GM10266 (cell line): ENCODE measurements around the gene RPL7A.

Experiments
- DNase-seq: peaks from one replicate; pipeline ENCODE4 v3.0.0; 2012; ENCODE audit errors: extremely low spot score
- TF ChIP-seq, protein P1 (sequence below): IDR thresholded peaks from 2 replicates; pipeline ENCODE4 v1.5.1; 2012; ENCODE audit warnings: mild to moderate bottlenecking, low read depth; ENCODE audit not compliant: control insufficient read depth, insufficient read depth; ENCODE audit errors: missing control alignments

Gene RPL7A

DNA sequence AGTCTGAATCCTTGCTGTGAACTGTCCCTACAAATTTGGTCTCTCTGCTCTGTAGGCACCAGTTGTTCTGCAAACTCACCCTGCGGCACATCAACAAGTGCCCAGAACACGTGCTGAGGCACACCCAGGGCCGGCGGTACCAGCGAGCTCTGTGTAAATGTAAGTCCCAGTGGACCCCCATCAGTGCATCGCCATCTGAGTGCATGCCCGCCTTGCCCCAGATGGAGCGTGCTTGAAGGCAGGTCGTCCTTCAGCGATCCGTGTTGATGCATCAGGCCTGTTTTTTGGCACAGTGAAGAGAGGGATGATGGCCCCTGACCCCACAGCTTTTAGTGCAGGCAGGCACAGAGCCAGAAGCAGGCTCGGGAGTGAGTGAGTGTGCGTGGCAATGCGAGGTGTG is 9.6 kb downstream of the RPL7A start:
- DNase-seq: no peak
- TF ChIP-seq, protein P1, sequence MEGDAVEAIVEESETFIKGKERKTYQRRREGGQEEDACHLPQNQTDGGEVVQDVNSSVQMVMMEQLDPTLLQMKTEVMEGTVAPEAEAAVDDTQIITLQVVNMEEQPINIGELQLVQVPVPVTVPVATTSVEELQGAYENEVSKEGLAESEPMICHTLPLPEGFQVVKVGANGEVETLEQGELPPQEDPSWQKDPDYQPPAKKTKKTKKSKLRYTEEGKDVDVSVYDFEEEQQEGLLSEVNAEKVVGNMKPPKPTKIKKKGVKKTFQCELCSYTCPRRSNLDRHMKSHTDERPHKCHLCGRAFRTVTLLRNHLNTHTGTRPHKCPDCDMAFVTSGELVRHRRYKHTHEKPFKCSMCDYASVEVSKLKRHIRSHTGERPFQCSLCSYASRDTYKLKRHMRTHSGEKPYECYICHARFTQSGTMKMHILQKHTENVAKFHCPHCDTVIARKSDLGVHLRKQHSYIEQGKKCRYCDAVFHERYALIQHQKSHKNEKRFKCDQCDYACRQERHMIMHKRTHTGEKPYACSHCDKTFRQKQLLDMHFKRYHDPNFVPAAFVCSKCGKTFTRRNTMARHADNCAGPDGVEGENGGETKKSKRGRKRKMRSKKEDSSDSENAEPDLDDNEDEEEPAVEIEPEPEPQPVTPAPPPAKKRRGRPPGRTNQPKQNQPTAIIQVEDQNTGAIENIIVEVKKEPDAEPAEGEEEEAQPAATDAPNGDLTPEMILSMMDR: no peak

DNA sequence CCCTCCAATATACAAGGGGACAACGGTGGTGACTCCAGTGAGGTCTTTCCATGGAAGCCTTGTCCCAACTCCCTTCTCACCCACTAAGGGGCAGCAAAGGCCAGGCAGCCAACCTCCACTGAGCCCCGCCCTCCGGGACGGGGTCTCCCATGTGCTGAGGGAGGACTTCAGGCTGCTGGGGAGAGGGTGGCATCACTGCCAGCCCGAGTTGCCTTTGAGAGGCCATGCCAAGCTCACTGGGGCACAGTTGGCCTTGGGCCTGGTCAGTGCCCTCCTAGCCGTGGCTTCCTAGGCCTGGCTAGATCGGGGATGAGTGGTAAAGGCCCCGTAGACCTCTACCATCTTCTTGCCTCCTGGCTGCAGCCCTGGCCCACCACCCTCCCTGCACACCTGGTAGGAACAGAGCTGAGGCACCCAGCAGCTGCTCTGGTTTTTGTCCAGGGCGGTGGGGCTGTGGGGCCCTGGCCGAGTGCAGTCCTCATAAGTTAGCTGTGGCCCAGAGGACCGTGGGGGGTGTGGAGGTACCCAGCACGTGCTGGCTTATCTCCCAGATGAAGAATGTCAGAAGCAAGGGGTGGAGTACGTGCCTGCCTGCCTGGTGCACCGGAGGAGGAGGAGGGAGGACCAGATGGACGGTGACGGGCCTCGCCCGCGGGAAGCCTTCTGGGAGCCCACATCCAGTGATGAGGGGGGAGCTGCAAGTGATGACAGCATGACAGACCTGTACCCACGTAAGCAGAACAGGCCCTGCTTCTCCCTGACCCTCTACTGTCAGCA is 11.6 kb downstream of the RPL7A start:
- DNase-seq: no peak
- TF ChIP-seq, protein P1: peak; percentile 26

DNA sequence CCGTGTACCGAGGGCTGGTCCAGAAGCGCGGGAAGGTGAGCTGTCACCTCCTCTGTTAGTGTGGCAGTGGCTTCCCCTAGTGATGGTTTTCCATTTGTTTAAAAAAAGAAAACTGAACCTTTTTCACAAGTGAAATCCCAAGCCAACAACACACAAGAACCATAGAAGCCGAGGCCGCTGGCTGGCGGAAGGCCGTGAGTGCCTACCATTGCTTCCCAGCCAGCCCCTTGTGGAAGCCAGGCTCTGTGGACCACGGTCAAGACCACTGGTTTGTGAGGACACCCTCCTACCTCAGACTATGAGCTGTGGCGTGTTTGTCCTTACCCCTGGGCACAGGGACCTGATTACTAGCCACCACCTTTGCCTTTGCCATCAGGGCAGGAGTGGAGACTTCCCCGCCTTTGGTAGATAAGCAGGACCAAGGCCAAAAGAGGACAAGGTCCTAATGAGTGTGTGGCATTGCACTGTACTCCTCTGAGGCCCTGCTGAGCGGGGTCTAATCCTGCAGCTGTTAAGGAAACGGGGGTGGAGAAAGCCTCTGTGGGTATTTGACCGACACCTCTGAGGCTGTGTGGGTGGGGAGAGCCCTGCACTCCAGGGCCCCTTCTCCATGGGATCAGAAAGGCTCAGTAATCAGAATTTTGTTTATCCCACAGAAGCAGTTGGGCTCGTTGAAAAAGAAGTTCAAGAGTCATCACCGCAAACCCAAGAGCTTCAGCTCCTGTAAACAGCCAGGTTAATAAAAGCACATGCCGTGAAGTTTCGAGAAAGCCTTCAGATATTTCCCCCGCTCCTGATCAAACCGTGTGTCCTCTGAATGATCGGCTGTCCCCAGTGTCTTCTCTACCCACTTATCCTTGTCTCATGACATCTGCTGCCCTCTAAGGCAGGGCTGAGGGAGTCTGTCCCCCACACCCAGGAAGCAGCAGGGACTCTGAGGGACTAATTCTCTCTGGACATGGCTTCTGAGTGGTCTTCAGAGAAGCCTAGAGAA is 12.7 kb downstream of the RPL7A start:
- TF ChIP-seq, protein P1: no peak
- no peak for DNase-seq

DNA sequence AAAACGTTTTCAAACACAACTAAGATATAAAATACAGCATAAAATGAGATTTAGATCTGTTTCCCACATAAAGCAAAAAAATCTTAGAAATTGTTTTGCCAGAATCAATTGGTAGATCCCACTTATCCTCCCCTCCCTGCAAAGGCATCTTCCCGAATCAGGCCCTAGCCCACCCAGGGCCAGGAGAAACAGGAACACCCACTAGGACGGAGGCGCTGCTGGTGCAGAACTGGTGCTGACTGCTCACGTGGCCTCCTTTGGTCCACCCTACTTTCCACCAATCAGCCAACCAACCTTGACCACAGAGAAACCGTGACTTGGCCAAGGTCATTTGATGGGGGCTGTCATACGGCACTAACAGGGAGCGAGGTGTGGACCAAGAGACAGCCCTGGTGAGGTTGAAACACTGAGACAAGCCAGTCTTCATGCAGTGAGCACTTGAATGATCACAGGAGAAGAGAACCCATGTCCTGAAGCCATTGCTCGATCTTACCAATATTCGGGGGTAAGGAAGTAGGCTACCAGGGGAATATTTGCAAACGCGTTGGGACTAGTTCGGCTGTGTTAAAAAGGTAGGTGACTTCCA is 13.6 kb downstream of the RPL7A start:
- DNase-seq: no peak
- TF ChIP-seq, protein P1: no peak

DNA sequence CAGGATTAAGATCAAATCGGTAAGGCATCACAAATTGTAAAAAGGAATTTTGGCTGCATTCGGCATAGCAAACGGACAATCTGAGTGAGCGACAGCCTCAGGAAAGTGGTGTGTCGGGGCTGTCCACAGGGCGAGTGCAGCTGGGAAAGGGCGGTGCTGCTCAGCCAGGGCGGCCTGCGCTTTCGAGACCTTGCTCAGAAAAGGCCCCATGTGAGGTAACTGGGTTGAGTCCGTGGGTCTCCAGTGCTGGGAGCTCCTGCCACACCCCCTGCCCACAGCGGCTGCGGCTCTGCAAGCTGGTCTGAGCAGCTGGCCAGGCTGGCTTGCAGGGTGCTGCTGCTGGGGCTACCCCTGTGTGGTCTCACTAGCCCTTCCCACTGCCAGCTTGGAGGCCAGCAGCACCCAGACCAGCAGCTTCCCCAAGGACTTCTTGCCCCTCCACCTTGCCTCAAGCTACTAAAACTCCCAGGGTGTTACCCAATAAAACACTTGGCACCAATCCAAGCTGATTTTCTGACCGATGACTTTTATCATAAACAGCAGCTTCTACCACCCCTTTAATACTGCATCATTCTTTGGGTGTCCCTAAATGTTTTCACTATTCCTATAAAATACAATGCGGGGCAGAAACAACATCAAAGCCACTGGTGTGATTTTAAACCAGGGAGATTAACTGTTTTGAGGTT is 14.5 kb downstream of the RPL7A start:
- TF ChIP-seq, protein P1: no peak
- no peak for DNase-seq

DNA sequence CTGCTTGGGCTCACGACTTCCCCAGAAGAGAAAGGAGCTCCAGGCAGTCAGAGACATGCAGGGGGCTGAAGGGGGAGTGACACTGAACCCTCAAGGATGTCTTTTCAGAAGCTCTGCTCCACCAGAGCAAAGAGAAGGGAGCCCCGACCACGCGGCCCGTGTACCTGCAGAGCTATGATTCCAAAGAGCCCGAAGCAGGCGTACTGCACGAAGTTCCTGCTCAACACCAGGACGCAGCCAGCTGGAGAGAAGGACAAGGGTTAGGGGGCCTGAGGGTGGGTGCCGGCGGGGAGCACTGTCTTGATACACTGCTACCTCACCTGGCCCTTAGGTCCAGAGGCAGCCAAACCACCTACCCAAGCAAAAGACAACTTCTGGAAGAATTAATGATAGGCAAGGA is 18.4 kb downstream of the RPL7A start:
- no peak for DNase-seq
- TF ChIP-seq, protein P1: no peak
